H1 (cell line): Measurements from ENCODE around the gene TOR1A. TPM values are rescaled to one million over a fixed set of nuclear protein-coding genes. Genes with fewer than 3 reads are reported as not detected.

ENCODE experiments used
- CHD7 ChIP-seq: fragments of 300-600 bp; sonication (generic); IDR thresholded peaks from 2 replicates; pipeline ENCODE4 v1.7.1; 2012; ENCODE audit warnings: low read length, moderate library complexity, mild to moderate bottlenecking, inconsistent platforms; ENCODE audit not compliant: insufficient replicate concordance
- CTCF ChIP-seq, 3 experiments: IDR thresholded peaks; 1 replicate in 2 of 3; 2 replicates in 1 of 3; pipeline versions ENCODE4 v1.5.1 to v1.6.1; 2011; ENCODE audit warnings: low read length in 3 of 3, mild to moderate bottlenecking in 3 of 3, inconsistent platforms in 2 of 3, low read depth in 1 of 3, moderate library complexity in 1 of 3; ENCODE audit not compliant: insufficient read depth in 1 of 3; ENCODE audit errors: control extremely low read depth in 1 of 3
- polyA plus RNA-seq, 7 experiments: library from polyadenylated mRNA; depleted of rRNA in 3 of 7; stranded (reverse) in 5 of 7; unstranded in 2 of 7; fragments of >200 nt in 5 of 7; fragments of 200-250 nt in 2 of 7; gene quantifications; 1 replicate in 5 of 7; 2 replicates in 1 of 7; 4 replicates in 1 of 7; pipeline versions ENCODE4 v1.2.1 to v1.2.3, GENCODE V29; 2011 to 2013; ENCODE audit warnings: missing spikeins in 2 of 7, mixed read lengths in 2 of 7
- total RNA-seq: library from RNA; stranded (reverse); fragmentation: NEBNext Ultra II Directional; extraction: Animal tissue kit (Norgen Biotek cat#: 25700); gene quantifications from 2 replicates; pipeline ENCODE4 v1.2.1, GENCODE V29; 2021

Gene TOR1A
- total and polyA plus RNA-seq, 2 of the 8 experiments (the other 6 are each of a cell fraction or from before 2014, with no cell fraction given) = 37.6 to 46.7 TPM

GRCh38 chr9:129826759-129827158, 2.8 kb upstream of the TOR1A start (continued):
- no peak for TF ChIP-seq CHD7
- TF ChIP-seq CTCF (IDR thresholded peaks at IDR 0.05; ENCODE audit: control extremely low read depth in 1 of 3, insufficient read depth in 1 of 3, low read depth in 1 of 3, low read length in 3 of 3) = no peak
